C1 segment of cervical spinal cord (tissue), 14 donors: Measurements from ENCODE around the gene CCDC6.
"Not testable (repeated sequence)": the region's sequence is repeated elsewhere in the genome, so short reads cannot be mapped to it uniquely, and the experiment has no call there.

ENCODE experiments used
- DNase-seq, 14 donors: peaks; one replicate each; lab custom pipeline; 2025; lab: John Stamatoyannopoulos, UW

The CCDC6 gene

GRCh38 chr10:59770689-59771088 lies 135.7 kb downstream of the CCDC6 start:
- DNase-seq: no peak

- DNase-seq: no peak
Measured at GRCh38 chr10:59762505-59762904, 143.9 kb downstream of the CCDC6 start.

- DNase-seq: no peak
Measured at GRCh38 chr10:59757966-59758365, 148.4 kb downstream of the CCDC6 start.

- DNase-seq: no peak
Measured at GRCh38 chr10:59754951-59755350, 151.4 kb downstream of the CCDC6 start.

- peak in 1 of 14 donors; percentile 90 for DNase-seq
Measured at GRCh38 chr10:59753267-59753666, 153.1 kb downstream of the CCDC6 start, which contains the start of gene MRLN. Gene MRLN (minus strand): TSS chr10:59753455.

GRCh38 chr10:59752278-59752940 lies 153.9 kb downstream of the CCDC6 start:
- DNase-seq: peak in 1 of 14 donors; percentile 77

- peak in 2 of 14 donors; percentile 9 to 75 for DNase-seq
Measured at GRCh38 chr10:59750155-59750945, 156.0 kb downstream of the CCDC6 start.

GRCh38 chr10:59748834-59749233 lies 157.5 kb downstream of the CCDC6 start:
- peak in 1 of 14 donors; percentile 79 for DNase-seq

GRCh38 chr10:59745163-59745650 lies 161.1 kb downstream of the CCDC6 start:
- DNase-seq: no peak

- not testable (repeated sequence) for DNase-seq
Measured at GRCh38 chr10:59744762-59745161, 161.6 kb downstream of the CCDC6 start.

- DNase-seq: not testable (repeated sequence)
Measured at GRCh38 chr10:59744156-59744555, 162.2 kb downstream of the CCDC6 start.

- no peak for DNase-seq
Measured at GRCh38 chr10:59741583-59741982, 164.8 kb downstream of the CCDC6 start.

- no peak for DNase-seq
Measured at GRCh38 chr10:59741048-59741447, 165.3 kb downstream of the CCDC6 start.
